Measurements from ENCODE around the gene FAM8A1.

Gene FAM8A1

GRCh38 chr6:17653198-17653882 lies 53.2 kb downstream of the FAM8A1 start:
- Mint-ChIP-seq H3K4me3 (no peak overlapping the region), H3K36me3 (ENCODE audit: low read depth) (peaks cover 71% of the 10 kb centered on the region), H3K4me1 (no peaks in the 10 kb centered on the region), H3K9me3 (no peaks in the 10 kb centered on the region), H3K27ac (no peak overlapping the region), H3K27me3 (ENCODE audit: low read depth, poor library complexity) (peaks cover 2% of the 10 kb centered on the region)
- TF ChIP-seq CTCF (IDR thresholded peaks at IDR 0.05), result no peak
- no peak for DNase-seq

- DNase-seq, result no peak
- no peak for TF ChIP-seq CTCF (IDR thresholded peaks at IDR 0.05)
- Mint-ChIP-seq H3K9me3 (no peaks in the 10 kb centered on the region), H3K27me3 (ENCODE audit: low read depth, poor library complexity) (peaks cover 2% of the 10 kb centered on the region), H3K36me3 (ENCODE audit: low read depth) (peaks cover 73% of the 10 kb centered on the region), H3K27ac (peak overlapping the region; percentile 19), H3K4me1 (no peaks in the 10 kb centered on the region), H3K4me3 (no peak overlapping the region)
Measured at GRCh38 chr6:17656092-17656491, 56.0 kb downstream of the FAM8A1 start.

- no peak for TF ChIP-seq CTCF (IDR thresholded peaks at IDR 0.05)
- no peaks in the 10 kb centered on the region for H3K9me3 Mint-ChIP-seq
- peak overlapping the region; percentile 19 for H3K27ac Mint-ChIP-seq
- peaks cover 2% of the 10 kb centered on the region for H3K27me3 Mint-ChIP-seq (ENCODE audit: low read depth, poor library complexity)
- no peaks in the 10 kb centered on the region for H3K4me1 Mint-ChIP-seq
- no peak overlapping the region for H3K4me3 Mint-ChIP-seq
- peaks cover 77% of the 10 kb centered on the region for H3K36me3 Mint-ChIP-seq (ENCODE audit: low read depth)
- no peak for DNase-seq
Measured at GRCh38 chr6:17656644-17657043, 56.5 kb downstream of the FAM8A1 start.

Measured in nephron progenitor cell (in vitro differentiated cells).